T-cell (primary cell): Measurements from ENCODE around the gene DAPP1. TPM values are rescaled to one million over a fixed set of nuclear protein-coding genes. Genes with fewer than 3 reads are reported as not detected.

Experiments used
- total RNA-seq, 35 experiments: library from RNA in 6 of 35; stranded (reverse) in 6 of 35; fragments of 120-200 nt in 1 of 35; gene quantifications; one replicate each; pipeline versions ENCODE4 v1.2.1 to v1.2.4 and lab custom pipeline; 2013 to 2026

Gene DAPP1
- total RNA-seq, 5 donors from 2014 or later (not counting 1 experiment from before 2014, with no cell fraction given) = 12.9 to 18.7 (median 14.3) TPM

Other genes starting within 250 kb of the DAPP1 start
- under 1 TPM in 4 of 5 donors, not detected in 1; 0.19 to 0.75 (median 0.37) TPM for gene MTTP, start 242.0 kb upstream of the DAPP1 start, total RNA-seq
- gene C4orf54, start 159.0 kb upstream of the DAPP1 start, total RNA-seq = not detected
- 10 to 100 TPM; 17.5 to 25.0 (median 19.4) TPM for gene LAMTOR3, start 77.6 kb downstream of the DAPP1 start, total RNA-seq
- gene DNAJB14, start 129.8 kb downstream of the DAPP1 start, total RNA-seq = 10 to 100 TPM; 48.9 to 66.5 (median 61.7) TPM
- 100 to 1,000 TPM in 4 of 5 donors, 10 to 100 TPM in 1; 93.9 to 146 (median 131) TPM for gene H2AZ1, start 133.4 kb downstream of the DAPP1 start, total RNA-seq